HG02588 (cell line): Measurements from ENCODE around the gene WNT8A.

Experiments
- ATAC-seq: cut with Tn5 transposase; IDR thresholded peaks from one replicate; pipeline ENCODE4 v1.9.1; 2021; ENCODE audit warnings: mild to moderate bottlenecking, moderate library complexity; ENCODE audit not compliant: unreplicated experiment

The WNT8A gene

GRCh38 chr5:138139781-138140090 lies 55.9 kb downstream of the WNT8A start:
- ATAC-seq = no peak

- no peak for ATAC-seq
These were observed 56.4 kb downstream of the WNT8A start for GRCh38 chr5:138140268-138140667.
